COR-L47 (cell line): ENCODE results near the gene TMC7.

Experiments used
- DNase-seq: peaks from one replicate; lab custom pipeline; 2025; lab: John Stamatoyannopoulos, UW

The TMC7 gene

DNA sequence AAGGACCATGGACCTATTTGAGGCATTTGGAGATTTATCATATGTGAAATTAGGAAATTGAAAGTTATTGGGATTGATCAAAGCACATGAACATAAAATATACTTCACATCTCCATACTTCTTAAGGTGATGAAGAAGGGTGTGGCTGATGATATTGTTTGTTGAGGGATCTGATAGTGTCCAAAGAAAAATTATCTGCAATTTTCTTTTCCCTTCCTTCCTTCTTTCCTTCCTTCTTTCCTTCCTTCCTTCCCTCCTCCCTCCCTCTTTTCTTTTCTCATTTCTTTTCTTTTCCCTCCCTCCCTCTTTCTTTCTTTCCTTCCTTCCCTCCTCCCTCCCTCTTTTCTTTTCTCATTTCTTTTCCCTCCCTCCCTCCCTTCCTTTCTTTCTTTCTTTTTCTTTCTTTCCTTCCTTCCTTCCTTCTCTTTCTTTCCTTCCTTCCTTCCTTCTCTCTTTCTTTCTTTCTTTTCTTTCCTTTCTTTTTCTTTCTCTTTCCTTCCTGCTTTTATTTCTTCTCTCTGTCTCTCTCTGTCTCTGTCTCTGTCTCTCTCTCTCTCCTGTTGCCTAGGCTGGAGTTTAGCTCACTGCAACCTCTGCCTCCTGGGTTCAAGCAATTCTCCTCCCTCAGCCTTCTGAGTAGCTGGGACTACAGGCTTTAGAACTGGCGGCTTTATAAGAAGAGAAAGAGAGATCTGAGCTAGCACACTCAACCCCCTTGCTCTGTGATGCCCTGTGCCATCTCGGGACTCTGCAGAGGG, 109.1 kb downstream of the TMC7 start:
- DNase-seq, result no peak

GRCh38 chr16:19093631-19094541, 110.2 kb downstream of the TMC7 start:
- DNase-seq, result no peak

DNA sequence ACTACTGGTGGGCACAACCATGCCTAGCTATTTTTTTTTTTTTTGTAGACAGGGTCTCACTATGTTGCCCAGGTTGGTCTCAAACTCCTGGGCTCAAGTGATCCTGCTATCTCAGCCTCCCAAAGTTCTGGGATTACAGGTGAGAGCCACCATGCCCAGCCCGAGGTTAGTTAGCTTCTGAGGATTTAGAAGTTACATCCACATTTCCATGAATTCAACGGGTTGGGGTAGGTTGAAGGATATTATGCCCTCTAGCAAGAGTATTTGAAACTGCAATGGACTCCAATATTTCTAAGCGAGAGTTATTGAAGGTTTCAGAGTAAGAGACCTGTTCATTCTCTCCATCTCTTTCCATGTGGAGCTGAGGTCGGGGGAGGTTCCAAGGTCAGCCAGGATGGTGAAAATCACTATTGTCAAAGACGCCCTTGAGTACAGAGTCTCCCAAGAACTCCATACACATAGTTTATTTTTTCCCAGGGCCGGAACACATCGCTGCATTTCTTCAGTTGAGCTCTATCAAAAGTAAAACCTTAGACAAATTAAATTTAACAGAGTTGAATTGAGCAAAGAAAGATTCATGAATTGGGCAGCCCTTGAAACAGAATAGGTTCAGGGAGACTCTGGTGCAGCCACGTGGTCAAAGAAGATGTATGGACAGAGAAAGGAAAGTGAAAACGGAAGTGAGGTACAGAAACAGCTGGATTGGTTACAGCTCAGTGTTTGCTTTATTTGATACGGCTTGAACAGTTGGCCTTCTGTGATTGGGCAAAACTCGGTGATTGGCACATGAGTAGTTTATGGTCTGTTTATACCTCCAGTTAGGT, 111.0 kb downstream of the TMC7 start:
- DNase-seq, result no peak

DNA sequence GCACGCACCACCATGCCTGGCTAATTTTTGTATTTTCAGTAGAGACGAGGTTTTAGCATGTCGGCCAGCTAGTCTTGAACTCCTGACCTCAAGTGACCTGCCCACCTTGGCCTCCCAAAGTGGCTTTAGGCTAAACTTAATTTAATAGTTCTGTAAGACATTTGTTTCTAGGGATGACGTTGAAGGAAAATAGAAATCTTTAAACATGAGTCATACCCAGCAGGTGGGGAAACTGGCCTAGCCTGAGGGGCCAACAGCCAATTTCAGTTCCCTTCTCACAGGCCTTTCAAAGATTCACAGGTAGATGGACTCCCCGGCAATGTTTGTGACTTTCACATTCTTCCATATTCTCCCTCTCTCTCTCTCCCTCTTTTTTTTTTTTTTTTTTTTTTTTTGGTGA, 111.9 kb downstream of the TMC7 start:
- DNase-seq, result no peak

- no peak for DNase-seq
Measured at GRCh38 chr16:19098173-19098572, 114.4 kb downstream of the TMC7 start.

GRCh38 chr16:19102187-19102872, 118.6 kb downstream of the TMC7 start:
- DNase-seq, result no peak

- DNase-seq, result no peak
Measured at GRCh38 chr16:19104607-19105006, 120.9 kb downstream of the TMC7 start.

- DNase-seq, result no peak
Measured at GRCh38 chr16:19105131-19105530, 121.4 kb downstream of the TMC7 start.

DNA sequence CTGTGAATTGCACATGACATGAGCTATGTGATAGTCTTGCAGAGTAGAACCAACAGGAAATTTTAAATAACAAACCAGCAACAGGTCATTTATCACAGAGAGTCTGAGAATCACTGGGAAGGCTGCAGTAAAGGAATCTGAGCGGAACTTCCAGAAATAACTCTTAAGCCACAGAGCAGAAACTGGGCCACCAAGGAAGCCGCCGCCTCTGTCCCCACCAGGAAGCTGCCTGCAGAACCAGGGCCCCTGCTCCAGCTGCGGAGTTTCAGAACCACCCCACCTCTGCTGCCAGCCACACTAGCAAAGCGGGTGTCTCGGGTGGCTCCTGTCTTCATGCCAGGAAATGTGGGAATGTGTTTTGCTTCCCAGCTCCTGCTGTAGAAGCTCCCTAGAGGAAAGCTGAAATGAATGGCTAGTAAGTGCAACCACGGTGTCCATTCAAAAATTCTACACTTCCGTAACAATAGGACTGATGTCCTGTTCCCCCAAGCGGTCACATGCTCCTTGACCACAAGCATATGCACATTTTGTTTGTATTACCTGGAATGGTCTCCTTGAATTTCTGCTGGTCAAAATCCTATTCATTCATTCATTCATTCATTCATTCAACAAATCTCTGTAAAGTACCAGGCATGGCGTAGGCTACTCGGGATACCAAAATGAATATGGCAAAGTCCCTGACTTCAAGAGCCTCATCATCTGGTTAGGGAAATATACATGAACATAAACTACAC, 122.3 kb downstream of the TMC7 start:
- DNase-seq, result no peak

GRCh38 chr16:19106625-19107020, 122.9 kb downstream of the TMC7 start:
- DNase-seq, result no peak

DNA sequence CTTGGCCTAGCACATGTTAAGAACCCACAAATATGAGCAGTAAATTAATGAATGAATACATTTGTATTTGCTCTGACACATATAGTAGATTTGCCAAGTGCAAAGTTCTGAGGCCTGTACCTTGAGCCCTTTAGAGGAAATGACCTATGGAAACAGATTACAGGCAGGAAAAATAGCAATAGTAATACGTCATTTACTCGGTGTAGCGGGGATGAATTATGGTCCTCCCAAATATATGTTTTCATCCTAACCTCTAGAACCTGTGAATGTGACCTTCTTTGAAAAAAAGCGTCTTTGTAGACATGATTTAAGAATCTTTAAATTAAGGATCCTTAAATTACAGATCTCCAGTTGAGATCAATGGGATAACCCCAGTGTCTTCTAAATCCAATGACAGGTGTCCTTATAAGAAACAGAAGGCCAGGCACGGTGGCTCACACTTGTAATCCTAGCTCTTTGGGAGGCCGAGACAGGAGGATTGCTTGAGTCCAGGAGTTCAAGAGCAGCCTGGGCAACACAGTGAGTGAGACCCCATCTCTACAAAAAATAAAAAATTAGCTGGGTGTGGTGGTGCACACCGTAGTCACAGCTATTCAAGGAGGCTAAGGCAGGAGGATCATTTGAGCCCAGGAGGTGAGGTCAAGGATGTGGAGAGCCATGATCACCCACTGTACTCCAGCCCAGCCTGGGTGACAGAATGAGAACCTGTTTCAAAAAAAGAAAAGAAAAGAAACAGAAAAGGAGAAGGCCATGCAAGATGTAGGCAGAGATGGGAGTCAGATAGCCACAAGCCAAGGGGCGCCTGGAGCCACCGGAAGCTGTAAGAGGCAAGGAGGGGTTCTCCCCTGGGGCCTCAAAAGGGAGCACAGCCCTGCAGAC, 124.9 kb downstream of the TMC7 start:
- DNase-seq, result no peak

DNA sequence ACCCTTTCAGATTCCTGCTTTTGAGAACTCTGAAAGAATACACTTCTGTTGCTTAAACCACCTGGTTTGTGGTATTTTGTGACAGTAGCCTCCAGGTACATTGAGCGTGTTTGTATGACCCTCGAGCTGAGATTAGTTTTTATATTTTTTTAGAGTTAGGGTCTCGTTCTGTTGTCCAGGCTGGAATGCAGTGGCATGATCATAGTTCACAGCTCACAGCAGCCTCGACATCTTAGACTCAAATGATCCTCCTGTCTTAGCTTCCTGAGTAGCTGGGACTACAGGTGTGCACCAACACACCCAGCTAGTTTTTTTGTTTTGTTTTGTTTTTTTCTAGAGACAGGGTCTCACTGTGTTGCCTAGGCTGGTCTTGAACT, 125.5 kb downstream of the TMC7 start:
- DNase-seq, result no peak

DNA sequence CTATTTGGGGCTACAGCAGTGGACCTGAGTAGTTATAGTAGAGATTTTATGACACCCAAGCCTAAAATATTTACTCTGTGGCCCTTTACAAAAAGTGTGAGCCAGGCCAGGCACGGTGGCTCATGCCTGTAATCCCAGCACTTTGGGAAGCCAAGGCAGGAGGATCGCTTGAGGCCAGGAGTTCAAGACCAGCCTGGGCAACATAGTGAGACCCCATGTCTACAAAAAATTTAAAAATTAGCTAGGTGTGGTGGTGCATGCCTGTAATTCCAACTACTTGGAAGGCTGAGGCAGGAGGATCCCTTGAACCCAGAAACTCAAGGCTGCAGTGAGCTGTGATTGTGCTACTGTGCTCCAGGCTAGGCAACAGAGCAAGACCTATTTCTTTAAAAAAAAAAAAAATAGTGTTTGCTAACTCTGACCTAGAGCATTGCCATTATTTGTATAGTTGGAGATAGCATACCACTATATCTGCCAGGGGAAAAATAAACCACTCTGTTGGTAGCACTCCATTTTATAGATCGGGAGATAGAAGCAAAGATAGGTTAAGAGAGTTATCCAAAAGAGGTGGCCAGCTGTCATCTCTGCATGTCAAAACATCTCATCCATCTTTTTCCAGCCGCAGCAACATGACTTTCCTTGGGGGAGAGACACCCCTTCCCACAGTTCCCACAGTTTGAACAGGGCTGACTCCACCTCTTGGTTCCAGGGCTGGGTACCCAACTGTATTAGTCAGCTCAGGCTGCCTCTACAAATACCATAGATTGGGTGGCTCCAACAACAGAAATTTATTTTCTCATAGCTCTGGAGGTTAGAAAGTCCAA, 127.0 kb downstream of the TMC7 start:
- DNase-seq, result no peak

DNA sequence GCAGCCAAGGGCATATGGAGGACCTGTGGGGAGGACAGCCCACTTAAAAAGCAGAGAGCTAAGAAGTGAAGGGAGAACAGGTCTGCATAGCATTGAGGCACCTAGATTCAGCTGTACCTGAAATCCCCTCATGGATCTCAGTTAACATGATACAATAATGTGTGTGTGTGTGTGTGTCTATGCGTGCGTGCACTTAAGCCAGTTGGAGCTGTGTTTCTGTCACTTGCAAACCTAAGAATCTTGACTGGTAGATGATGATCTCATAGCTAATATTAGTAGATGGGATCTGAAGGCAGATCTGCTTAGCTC, 128.3 kb downstream of the TMC7 start:
- DNase-seq, result no peak
